ENCODE data around the gene ZFAND2B.

DNA sequence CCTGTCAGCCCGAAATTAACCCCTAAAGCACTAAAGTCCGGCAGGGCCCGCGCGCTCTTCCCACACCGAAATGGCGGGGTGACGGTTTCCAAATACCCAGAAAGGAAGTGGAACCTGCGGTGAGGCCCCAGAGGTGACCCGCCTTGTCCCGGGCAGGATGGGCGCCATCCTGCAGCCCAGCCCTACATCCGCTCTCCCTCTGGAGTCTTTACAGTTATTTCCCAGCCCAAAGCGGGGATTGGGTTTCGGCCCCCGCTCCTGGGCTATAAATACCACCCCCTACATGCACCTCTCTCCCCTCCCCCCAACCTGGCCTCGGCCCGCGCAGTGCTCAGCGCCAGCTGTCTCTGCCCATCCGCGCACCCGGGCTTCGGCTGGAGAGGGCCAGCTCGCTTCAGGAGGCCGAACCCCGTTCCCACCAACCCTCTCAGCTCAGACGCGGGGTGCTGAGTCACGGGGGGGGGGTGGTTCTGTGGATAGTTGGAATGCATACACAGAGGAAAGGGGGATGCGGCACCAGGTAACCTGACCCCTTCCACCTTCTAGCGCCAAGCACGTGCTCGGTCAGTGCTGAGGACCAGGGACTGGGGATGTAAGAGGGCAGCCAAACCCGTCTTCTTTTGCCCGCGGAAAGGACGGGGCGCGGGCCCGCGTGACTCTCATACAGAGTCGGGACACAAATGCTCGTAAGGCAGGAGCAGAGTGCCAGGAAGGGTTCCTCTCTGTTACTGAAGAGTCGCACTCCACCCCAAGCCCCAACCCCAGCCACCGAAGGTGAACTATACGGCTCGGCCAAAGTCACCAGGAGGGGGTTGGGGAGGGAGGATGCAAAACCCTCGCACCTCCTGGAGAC lies 46.5 kb downstream of the ZFAND2B start, which contains the start of gene TUBA4B:
- TF ChIP-seq POLR2A (IDR thresholded peaks at IDR 0.05; ENCODE audit: low read length) (no peak), GATA1 (IDR thresholded peaks at IDR 0.05; ENCODE audit: low read depth, low read length) (no peak)

Data from erythroblast (primary cell).